Activated CD8-positive, alpha-beta memory T cell treated with anti-CD3 and anti-CD28 coated beads, Interleukin-2, amount 50 U/mL, for 24 hours (primary cell): Measurements from ENCODE around the gene LCLAT1.
A peak's percentile ranks its signal among the peaks of the same experiment; 100 is the strongest.
"Not testable (repeated sequence)": the region's sequence is repeated elsewhere in the genome, so short reads cannot be mapped to it uniquely, and the experiment has no call there.

Experiments used
- DNase-seq: peaks from one replicate; pipeline ENCODE4 v3.0.0-alpha.2; 2020; ENCODE audit errors: extremely low read depth

The LCLAT1 gene

DNA sequence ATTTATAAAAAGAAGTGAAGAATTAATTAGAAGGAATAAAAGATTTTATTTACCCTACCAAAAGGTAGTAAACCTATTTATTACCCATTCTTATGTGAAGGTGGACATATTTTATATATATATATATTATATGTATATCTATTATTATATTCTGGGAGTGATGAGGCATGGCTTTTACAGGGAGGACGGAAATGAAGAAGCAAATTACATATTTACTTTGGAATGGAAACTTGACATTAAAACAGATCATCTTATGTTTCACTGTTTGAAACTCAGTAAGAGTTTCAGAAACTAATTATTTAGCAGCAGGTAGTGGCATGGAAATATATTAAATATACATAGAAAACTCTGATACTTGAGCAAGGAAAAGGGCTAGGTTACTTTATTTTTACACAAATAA, 143.4 kb downstream of the LCLAT1 start:
- DNase-seq = no peak

DNA sequence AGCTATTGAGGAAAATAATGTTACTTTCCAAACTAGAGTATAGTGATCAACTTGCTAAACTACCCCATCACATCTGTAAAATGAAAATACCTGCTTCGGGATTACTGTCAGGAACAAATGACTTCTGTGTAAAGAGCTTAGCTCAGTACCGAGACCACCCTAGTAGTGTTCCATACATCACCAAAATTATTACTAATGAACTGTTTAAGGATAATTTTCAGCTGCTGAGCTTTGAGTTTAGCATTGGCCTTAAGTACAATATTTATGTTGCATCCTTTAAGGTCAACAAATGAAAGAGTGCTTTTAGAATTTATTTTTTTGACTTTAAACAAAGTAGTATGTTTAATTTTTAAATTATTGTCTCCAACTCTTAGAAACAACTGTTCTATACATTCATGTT, 144.1 kb downstream of the LCLAT1 start:
- no peak for DNase-seq

DNA sequence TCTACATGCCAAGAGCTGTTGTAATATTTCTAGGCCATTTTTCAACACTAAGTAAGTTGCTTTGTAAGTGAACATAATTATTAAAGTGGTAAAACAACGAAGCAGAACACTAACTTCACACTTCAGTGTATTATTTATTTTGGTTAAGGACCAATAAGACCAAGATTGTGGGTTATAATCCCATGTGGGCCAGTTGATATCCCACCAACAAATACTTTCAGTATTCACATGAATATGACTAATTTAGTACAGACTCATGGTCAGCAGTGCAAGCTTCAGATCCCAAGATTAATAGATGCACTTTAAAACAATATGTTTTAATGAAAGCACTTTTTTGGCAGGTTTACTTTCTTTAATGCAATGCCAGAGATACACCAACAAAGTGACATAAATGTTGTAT, 154.3 kb downstream of the LCLAT1 start:
- no peak for DNase-seq

DNA sequence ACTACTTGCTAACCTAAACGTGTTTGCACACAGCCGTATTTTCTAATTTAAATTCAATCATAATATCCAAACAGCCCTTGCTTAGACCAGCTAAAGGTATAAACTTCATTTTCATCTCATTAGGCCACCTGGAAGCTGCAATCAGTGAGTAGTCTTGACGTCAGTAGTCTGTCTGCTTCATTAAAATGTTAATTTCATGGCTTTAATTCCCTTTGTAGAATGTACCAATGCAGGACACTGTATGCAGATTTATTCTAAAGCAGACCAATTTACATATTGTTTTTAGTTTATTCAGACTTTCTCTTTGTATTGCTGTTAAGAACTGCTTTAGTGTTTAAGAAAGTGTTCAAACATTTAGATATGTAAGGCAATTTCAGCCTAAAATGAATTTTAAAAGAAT, 158.2 kb downstream of the LCLAT1 start:
- no peak for DNase-seq

DNA sequence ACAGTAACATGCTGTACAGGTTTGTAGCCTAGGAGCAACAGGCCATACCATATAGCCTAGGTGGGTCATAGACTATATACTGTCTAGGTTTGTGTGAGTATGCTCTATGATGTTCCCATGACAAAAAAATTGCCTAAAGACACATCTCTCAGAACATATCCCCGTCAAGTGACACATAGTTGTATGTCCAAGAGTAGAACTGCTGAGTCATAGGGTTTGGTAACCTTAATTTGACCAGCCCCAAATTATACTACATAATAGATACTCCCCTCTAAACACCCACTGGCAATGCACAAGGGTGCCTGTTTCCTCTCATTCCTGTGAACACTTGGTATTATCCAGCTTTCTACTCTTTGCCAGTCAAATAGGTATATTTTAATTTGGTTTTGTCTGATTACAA, 161.6 kb downstream of the LCLAT1 start:
- no peak for DNase-seq

DNA sequence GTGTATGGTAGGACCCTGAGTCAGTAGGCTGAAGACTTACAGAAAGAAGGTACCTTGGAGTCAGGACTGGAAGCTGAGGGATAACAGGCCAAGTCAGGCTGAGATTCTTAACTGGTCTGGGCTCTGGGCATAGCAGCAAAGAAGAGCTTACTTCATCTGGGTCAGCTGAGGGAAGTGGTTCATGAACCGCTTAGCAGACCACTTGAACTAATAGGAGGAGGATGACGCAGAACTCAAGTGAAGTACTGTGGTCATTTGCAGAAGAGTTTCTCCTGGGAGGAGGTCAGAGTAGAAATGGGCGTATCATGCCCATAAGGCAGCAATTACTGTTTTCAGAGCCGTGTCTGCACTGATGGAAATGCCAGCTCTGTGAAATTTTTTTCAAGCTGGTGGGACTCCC, 164.5 kb downstream of the LCLAT1 start:
- DNase-seq = no peak

DNA sequence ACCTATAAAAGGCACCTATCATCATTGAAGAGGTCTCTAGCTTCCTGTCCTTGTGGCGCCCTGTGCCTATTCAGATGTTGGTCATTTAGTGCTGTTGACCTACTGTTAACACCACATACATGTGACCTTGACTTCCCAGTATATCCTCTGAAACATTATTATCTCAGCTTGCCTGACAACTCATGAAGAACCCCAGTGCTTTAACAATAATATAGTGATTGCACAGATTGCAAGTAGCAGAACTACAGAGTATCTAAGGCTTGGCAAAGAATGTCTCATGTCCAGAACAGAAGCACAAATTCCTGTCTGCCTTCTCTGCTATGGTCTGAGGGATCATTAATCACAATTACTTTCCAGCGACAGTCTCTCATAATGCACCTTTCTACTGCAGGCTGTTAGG, 165.3 kb downstream of the LCLAT1 start:
- no peak for DNase-seq

DNA sequence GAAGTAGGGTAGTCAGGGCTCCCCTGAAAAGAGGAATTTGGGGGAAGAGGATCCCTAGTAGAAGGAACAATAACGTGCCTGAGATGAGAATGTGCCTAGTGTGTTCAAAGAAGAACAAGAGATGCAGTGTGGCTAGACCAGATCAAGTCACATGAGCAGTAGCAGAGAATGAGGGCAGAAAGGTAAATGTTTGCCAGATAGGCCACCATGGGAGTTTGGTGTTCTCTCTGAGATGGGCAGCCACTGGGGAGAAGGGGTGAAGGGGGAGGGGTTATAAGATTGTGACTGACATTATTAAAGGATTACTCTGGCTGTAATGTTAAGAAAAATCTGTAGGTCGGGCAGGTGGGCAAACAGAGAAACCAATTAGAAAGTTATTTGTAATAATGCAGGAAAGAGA, 166.0 kb downstream of the LCLAT1 start:
- DNase-seq = no peak

DNA sequence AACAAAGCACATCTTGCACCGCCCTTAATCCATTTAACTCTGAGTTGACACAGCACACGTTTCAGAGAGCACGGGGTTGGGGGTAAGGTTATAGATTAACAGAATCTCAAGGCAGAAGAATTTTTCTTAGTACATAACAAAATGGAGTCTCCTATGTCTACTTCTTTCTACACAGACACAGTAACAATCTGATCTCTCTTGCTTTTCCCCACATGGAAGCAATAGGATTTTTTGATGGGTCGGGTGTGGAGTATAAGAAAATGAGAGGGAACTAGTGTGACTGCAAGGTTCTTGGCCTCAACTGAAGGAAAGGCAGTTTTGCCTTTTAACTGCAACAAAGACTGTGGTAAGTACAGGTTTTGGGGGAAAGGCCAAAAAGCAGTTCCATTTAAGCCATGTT, 167.2 kb downstream of the LCLAT1 start:
- not testable (repeated sequence) for DNase-seq

DNA sequence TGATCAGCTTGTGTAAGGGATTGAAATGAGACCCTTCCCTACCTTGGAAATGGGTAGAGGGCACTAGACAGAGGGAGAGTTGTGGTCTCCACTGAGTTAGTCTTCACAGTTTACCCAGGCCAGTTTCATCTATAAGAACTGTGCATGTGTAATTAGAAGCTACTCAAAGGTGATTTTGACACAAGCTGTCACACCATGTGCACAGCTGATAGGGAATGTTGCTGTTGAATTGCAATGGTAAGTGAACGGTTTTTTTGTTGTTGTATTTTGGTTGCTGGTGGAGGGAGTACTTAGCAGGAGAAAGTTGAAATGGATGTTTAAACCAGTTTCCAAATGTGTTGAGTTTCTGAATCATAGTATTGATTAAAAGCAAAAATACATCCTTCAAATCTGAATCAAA, 168.9 kb downstream of the LCLAT1 start:
- DNase-seq = no peak

DNA sequence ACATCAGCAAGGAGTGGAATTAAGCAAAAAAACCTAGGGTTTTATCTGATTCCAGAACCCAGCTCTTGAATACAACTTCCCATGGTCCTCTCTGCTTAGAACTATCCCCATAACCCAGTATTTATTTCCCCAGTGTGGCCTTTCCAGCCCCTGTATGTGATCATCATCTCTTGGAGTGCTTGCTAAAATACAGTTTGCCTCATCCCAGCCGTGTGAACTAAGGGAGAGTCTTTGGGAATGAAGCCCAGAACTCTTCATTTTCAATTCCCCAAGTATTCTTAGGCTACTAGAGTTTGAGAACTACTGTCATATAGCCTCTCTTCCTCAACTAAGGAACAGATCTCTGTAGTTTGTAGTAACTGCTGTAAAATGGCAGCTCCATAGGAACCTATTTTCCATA, 173.1 kb downstream of the LCLAT1 start:
- DNase-seq = no peak

DNA sequence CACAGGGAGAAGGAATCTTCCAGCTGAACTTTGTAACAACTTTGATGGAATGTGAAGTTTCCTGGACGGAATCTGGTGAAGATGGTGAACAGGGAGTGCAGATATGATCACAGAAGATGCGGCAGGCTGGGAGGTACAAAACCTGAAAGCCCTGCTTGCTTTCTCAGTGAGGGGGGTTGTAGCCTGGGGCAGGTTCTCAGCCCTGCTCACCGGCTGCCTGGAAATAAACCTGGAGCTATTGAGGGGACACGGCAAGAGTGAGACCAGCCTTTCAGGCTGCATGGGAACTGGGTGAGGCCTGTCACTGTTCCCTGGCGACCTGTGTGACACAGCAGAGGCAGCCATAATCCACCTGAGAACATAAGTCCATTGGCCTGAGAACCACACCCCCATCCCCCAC, 174.8 kb downstream of the LCLAT1 start:
- DNase-seq = no peak

DNA sequence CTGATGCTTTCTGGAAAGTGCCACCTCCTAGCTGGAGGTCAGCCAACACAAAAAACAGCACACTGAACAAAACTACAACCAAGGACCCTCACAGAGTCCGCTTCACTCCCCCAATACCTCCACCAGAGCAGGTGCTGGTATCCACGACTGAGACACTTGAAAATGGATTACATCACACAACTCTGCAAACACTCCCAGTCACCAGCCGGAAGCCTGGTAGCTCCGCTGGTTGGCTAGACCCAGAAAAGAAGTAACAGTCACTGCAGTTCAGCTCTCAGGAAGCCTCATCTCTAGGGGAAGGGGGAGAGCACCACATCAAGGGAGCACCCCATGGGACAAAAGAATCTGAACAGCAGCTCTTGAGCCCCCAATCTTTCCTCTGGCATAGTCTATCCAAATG, 175.4 kb downstream of the LCLAT1 start:
- peak; percentile 0 for DNase-seq

DNA sequence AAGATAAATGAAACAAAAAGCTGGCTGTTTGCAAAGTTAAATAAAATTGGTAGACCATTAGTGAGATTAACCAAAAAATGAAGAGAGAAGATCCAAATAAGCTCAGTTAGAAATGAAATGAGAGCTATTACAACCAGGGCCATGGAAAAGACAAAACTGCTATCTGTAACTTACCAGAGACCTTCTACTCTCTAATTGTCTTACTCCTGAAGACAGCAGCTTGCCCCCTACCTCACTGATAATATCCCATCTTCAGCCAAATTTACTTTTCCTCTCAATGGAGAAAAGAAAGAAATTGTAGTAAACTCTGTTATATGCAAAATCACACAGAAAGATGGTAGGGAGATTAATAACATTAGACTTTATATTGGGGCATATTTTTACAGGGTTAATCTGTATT, 178.2 kb downstream of the LCLAT1 start:
- DNase-seq = no peak

DNA sequence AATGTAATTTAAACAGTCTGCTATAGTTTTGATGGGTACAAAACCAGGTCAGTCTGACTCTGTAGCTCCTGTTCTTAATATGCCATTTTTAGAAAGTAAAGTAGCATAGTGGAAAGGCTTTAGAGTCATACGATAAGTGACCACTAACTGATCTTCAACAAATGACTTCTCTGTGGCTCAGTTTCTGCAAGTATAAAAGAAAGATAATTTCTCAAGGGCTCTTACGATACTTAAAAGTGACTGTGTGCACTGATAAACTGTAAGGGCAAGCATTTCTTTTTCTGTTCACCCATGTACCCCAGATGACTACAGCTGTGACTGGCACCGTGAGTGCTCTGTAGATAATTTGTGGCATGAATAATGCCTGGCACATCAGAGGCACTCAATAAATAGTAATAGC, 178.7 kb downstream of the LCLAT1 start:
- no peak for DNase-seq

DNA sequence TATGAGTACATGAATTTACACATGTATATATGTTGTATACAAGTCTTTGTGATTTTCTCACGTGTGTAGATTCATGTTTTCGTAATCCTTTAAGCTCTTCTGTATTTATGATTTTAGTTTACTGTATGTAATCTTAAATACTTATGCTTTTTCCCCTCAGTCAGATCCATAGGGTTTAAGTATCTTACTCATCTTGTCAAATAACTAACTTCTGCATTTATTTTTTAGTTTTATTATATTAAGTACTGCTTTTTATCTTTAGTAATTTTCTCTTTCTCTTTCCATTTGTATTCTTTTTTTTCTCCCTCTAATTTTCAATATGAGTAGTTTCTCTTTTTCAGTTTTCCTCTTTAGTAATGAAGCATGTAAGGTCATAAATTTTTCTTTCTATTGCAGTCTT, 179.4 kb downstream of the LCLAT1 start:
- DNase-seq = no peak

DNA sequence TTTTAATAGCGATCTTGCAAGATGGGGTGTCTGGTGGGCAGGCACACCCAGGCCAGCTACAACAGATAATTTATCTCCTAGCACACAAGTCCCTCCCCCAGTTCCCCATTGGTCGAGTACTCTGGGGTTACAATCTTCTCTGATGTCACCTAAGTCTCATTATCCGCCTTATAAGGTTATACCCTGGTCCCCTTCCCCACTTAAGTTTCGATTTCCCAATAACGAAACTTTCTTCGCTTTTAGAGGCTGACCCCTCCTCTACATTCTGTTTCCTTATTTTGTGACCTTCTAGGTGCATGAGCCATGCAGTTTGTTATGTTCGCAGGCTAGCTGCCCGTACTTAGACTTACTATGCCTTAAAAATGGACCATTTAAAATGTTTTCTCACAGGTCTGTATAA, 180.1 kb downstream of the LCLAT1 start:
- no peak for DNase-seq

DNA sequence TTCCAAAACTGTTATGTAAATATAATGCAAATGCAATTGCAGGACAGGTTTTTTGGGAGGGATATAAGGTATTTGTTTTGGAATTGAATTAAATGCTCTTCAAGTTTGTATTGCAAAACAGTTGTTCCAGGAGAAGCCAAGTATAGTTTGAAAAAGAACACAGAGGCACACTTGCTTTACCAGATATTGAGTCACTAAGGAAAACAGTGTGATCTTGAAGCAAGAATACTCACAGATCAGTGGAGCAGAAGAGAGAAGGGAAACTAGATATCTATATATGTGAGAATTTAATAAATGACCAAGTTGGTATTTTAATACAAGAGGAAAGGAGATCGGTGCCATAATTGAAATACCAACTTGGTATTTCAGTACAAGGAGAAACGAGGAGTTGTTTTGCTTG, 181.3 kb downstream of the LCLAT1 start:
- DNase-seq = no peak

DNA sequence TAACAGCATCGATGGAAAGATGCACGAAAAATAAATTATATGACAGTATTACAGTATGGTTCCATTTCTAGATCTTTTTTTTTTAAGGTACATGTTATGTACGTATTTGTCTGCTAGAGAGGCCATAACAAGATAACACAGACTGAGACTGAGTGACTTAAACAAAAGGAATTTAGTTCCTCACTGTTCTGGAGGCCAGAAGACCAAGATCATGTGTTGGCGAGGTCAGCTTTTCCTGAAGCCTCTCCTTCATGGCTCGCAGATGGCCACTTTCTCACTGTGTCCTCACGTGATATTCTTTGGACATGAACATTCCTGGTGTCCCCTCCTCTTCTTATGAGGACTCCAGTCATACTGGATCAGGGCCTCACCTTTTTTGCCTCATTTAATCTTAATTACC, 182.8 kb downstream of the LCLAT1 start:
- no peak for DNase-seq

DNA sequence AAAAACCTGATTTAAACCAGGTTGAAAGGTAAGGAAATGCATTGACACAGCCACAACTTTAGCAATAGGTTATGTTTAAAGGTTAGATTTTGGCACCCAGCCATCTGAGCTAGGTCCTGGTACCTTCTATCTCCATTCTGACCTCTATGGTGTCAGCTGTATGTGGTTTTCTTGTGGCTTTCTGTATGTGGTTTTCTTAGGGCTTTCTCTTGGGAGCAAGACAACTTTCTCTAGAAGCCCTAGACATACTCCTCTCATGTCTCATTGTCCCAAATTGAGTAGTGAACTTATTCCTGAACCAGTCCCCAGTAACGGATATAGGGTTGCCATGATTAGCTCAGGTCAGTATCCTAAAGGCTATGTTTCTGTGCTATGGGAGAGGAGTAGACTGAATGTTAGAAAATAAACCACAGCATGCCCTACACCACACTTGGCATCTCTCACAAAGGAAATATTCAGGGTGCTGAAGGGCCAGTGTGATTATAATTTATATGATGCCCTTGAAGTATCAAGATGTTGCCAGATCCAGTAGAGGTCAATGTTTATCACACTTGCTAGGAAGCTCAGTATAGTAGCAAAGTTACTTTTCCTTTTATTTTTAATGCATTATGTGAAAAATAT, 184.1 kb downstream of the LCLAT1 start:
- DNase-seq = no peak

DNA sequence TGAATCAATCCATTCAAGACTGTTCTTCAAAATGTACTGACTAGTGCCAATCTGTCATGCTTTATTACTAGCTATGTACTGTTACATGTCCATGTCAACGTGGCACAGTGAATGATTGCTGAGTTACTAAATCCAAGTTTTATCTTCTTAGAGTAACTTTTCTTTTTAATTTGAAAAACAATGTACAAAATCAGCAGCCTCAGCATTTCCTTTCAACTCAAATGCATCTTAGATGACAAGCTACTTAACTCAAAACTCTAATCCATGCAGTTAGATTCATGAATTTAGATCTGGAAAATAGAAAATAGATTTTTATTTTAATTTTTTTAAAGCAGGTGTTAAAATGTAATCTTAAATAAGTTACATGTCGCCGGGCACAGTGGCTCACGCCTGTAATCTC, 186.0 kb downstream of the LCLAT1 start:
- no peak for DNase-seq

DNA sequence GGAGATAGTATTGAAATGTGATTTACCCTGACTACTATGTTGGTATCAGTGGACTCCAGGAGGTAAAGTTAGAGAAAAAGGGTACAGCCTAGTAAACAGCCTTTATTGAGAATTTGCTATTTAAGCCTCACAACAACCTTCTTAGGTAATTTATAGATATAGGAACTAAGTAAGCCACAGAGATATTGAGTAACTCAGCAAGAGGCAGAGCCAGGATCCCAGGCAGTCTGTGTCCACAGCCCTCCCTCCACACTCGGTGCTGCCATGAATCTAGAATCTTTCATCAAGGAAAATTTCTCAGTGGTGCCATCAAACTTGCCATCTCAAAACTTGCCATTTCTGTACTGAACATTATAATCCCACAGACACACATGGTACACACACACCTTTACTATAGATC, 189.3 kb downstream of the LCLAT1 start:
- no peak for DNase-seq

DNA sequence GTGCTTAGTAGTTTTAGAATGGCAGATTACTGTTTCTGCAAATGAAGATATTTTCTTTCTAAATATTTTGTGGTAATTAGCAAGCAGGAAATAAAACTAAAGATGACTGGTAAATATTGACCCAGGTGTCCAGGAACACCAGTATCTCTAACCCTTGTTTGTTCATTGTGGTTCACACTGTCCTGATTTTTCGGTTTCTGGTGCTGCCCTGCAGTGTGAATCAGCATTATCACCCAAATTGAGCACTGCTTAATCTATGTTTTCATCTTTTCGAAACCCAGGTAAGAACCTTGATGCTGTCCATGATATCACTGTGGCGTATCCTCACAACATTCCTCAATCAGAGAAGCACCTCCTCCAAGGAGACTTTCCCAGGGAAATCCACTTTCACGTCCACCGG, 192.8 kb downstream of the LCLAT1 start:
- no peak for DNase-seq

DNA sequence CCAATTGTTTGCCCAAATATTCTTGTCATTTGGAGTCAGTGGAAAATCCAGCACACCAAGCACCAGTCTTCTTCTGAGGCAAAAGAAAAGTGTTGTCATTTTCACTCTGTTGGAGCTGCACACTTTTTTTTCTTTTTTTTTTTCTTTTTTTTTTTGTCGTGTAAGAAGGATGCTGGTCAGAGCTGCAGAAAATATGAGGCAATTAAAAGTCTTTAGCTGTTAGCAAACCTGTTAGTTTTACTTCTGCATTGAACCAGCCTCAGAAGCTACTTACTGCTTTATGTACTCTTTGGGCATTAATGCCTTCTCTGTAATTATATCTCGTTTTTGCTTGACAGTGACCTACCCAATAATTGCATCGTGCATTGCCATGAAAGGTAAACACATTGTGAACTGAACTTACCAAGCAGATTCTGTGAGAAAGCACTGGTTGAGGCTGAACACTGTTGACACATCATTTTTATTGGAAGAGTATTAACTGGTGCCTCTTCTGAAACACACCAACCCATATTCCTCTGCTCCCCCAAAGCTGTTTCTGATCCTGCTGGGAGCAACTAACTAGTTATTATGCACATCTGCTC, 194.8 kb downstream of the LCLAT1 start:
- DNase-seq = no peak
